OCI-LY7 (cell line): ENCODE results near the gene GUCY1A2.

ENCODE experiments used
- CTCF ChIP-seq: fragments of 200-600 bp; sonication (generic); conservative IDR thresholded peaks from 2 replicates; pipeline ENCODE4 v1.5.1; 2014; ENCODE audit warnings: mild to moderate bottlenecking, antibody characterized with exemption, low read length, moderate library complexity, mixed read lengths
- EZH2phosphoT487 ChIP-seq: fragments of 200-600 bp; sonication (generic); IDR thresholded peaks from 2 replicates; pipeline ENCODE4 v1.6.1; 2018; ENCODE audit warnings: low read depth, borderline replicate concordance, mild to moderate bottlenecking, mixed run types, antibody characterized with exemption, low read length, moderate library complexity, mixed read lengths

- TF ChIP-seq CTCF (no peak), EZH2phosphoT487 (no peak)
Measured at GRCh38 chr11:107006076-107006833, 12.0 kb downstream of the GUCY1A2 start.
